Measurements from ENCODE around the gene FILIP1L. TPM values are rescaled to one million over a fixed set of nuclear protein-coding genes. Genes with fewer than 3 reads are reported as not detected.

The FILIP1L gene
- total and polyA plus RNA-seq, 2 of the 13 experiments (the other 11 are each of a cell fraction or from before 2014, with no cell fraction given) = 8.1 to 187 TPM

- TF ChIP-seq, protein P1, sequence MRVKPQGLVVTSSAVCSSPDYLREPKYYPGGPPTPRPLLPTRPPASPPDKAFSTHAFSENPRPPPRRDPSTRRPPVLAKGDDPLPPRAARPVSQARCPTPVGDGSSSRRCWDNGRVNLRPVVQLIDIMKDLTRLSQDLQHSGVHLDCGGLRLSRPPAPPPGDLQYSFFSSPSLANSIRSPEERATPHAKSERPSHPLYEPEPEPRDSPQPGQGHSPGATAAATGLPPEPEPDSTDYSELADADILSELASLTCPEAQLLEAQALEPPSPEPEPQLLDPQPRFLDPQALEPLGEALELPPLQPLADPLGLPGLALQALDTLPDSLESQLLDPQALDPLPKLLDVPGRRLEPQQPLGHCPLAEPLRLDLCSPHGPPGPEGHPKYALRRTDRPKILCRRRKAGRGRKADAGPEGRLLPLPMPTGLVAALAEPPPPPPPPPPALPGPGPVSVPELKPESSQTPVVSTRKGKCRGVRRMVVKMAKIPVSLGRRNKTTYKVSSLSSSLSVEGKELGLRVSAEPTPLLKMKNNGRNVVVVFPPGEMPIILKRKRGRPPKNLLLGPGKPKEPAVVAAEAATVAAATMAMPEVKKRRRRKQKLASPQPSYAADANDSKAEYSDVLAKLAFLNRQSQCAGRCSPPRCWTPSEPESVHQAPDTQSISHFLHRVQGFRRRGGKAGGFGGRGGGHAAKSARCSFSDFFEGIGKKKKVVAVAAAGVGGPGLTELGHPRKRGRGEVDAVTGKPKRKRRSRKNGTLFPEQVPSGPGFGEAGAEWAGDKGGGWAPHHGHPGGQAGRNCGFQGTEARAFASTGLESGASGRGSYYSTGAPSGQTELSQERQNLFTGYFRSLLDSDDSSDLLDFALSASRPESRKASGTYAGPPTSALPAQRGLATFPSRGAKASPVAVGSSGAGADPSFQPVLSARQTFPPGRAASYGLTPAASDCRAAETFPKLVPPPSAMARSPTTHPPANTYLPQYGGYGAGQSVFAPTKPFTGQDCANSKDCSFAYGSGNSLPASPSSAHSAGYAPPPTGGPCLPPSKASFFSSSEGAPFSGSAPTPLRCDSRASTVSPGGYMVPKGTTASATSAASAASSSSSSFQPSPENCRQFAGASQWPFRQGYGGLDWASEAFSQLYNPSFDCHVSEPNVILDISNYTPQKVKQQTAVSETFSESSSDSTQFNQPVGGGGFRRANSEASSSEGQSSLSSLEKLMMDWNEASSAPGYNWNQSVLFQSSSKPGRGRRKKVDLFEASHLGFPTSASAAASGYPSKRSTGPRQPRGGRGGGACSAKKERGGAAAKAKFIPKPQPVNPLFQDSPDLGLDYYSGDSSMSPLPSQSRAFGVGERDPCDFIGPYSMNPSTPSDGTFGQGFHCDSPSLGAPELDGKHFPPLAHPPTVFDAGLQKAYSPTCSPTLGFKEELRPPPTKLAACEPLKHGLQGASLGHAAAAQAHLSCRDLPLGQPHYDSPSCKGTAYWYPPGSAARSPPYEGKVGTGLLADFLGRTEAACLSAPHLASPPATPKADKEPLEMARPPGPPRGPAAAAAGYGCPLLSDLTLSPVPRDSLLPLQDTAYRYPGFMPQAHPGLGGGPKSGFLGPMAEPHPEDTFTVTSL (CRISPR knock-in tag; IDR thresholded peaks at IDR 0.05; ENCODE audit: borderline replicate concordance) = peak; percentile 92; the same call in 1 of the 2 replicates
- TF ChIP-seq U2AF1 (optimal IDR thresholded peaks at IDR 0.05; ENCODE audit: low read depth, low read length) = no peak
- TF ChIP-seq GLMP (CRISPR knock-in tag; IDR thresholded peaks at IDR 0.05; ENCODE audit: borderline replicate concordance) = no peak
- no peak for TF ChIP-seq ZNF703 (CRISPR knock-in tag; IDR thresholded peaks at IDR 0.05; ENCODE audit: borderline replicate concordance)
- no peak for TF ChIP-seq JDP2 (CRISPR knock-in tag; IDR thresholded peaks at IDR 0.05; ENCODE audit: borderline replicate concordance)
- TF ChIP-seq, protein P2, sequence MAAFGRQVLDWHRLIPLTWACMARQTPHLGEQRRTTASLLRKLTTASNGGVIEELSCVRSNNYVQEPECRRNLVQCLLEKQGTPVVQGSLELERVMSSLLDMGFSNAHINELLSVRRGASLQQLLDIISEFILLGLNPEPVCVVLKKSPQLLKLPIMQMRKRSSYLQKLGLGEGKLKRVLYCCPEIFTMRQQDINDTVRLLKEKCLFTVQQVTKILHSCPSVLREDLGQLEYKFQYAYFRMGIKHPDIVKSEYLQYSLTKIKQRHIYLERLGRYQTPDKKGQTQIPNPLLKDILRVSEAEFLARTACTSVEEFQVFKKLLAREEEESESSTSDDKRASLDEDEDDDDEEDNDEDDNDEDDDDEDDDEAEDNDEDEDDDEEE (CRISPR knock-in tag; IDR thresholded peaks at IDR 0.05) = no peak
- peak; percentile 85 for TF ChIP-seq PITX1 (CRISPR knock-in tag; IDR thresholded peaks at IDR 0.05)
- TF ChIP-seq GTF2F1 (IDR thresholded peaks at IDR 0.05; ENCODE audit: low read length) = no peak
- TF ChIP-seq ELF1 (CRISPR knock-in tag; IDR thresholded peaks at IDR 0.05) = no peak
- TF ChIP-seq ZNF614 (CRISPR knock-in tag; IDR thresholded peaks at IDR 0.05; ENCODE audit: borderline replicate concordance) = 0 out of 2 replicates have a peak, but pooled peaks have one; percentile 46
- no peak for TF ChIP-seq ZSCAN29 (CRISPR knock-in tag; conservative IDR thresholded peaks at IDR 0.05)
- TF ChIP-seq RFX5 (IDR thresholded peaks at IDR 0.05; ENCODE audit: low read depth, low read length) = no peak
- no peak for TF ChIP-seq ZNF672 (CRISPR knock-in tag; IDR thresholded peaks at IDR 0.05)
- TF ChIP-seq, protein P3, sequence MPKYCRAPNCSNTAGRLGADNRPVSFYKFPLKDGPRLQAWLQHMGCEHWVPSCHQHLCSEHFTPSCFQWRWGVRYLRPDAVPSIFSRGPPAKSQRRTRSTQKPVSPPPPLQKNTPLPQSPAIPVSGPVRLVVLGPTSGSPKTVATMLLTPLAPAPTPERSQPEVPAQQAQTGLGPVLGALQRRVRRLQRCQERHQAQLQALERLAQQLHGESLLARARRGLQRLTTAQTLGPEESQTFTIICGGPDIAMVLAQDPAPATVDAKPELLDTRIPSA (CRISPR knock-in tag; IDR thresholded peaks at IDR 0.05; ENCODE audit: borderline replicate concordance) = no peak
- no peak for TF ChIP-seq ZNF34 (CRISPR knock-in tag; IDR thresholded peaks at IDR 0.05; ENCODE audit: borderline replicate concordance)
Measured at GRCh38 chr3:100075851-100076730, 38.2 kb downstream of the FILIP1L start (continued).

Data from HepG2 (cell line).